DMS53 treated with DMSO at 0.1 percent for 48 hours (cell line): ENCODE data around the gene ADGRB3.

ENCODE experiments used
- DNase-seq: peaks from one replicate; lab custom pipeline; 2025; ENCODE audit not compliant: unreplicated experiment; lab: John Stamatoyannopoulos, UW

ADGRB3 gene

GRCh38 chr6:68634726-68635411 is at the start of gene ADGRB3:
Gene ADGRB3, plus strand, starts transcription at chr6:68635282. Its CDS starts 3,394 bp downstream, at chr6:68638676.
- peak; percentile 89 for DNase-seq

DNA sequence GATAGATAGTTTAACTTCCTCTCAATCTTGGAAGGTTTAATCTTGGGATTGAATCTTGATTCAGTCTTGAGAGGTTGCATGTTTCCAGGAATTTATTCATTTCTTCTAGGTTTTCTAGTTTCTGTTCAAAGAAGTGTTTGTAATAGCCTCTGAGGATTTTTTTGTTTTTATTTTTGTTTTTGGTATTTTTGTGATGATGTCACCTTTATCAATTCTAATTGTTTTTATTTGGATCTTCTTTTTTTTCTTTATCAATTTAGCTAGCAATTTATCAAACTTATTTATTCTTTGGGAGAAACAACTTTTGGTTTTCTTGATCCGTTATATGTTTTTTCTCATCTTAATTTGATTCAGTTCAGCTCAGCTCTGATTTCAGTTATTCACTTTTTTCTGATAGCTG is 41.5 kb upstream of the ADGRB3 start:
- DNase-seq: no peak

DNA sequence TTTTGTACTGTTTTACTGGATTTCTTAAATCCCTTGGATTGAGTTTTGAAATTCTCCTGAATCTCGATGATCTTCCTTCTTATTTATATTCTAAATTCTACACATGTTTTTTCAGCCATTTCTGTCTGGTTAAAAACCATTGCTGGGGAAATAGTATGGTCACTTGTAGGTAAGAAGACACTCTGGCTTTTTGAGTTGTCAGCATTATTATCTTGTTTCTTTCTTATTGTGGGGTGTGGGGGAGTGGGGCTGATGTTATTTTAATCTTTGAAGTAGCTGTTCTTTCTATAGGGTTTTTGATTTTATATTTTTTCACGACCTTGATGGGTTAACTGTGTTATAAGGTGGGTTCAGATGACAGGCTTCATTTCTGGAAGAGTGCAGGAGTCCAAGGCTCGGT is 37.4 kb upstream of the ADGRB3 start:
- DNase-seq: no peak

GRCh38 chr6:68615938-68616337 is 19.1 kb upstream of the ADGRB3 start:
- DNase-seq: no peak

- no peak for DNase-seq
These were observed 9.1 kb upstream of the ADGRB3 start for GRCh38 chr6:68625998-68626397.

GRCh38 chr6:68628161-68628560 is 6.9 kb upstream of the ADGRB3 start:
- DNase-seq: peak; percentile 8

DNA sequence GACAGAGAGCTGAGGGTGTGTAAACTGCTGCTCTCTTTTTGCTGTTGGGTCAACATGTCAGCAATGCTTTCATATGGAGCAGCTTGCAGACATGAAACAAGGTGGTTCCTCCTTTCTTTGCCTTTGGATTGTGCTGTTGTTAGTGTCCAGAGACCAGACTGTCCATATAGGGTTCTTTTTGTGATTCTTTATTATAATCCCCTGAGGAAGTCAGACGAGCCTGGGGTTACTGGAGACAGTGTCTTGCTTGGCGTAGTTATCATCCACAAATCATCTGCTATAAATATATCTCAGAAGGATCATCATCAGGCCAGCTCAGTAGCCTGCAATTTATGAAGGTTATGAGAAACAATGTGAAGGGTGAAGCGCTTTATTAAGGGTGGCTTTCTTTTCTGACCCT is 2.3 kb upstream of the ADGRB3 start:
- DNase-seq: no peak

- DNase-seq: no peak
These were observed 1.7 kb upstream of the ADGRB3 start for GRCh38 chr6:68633281-68633971.

- DNase-seq: peak; percentile 65
These were observed 933 bp upstream of the ADGRB3 start for GRCh38 chr6:68633972-68634725.

- no peak for DNase-seq
These were observed 277 bp downstream of the ADGRB3 start for GRCh38 chr6:68635412-68635705.

GRCh38 chr6:68635706-68636513 is 828 bp downstream of the ADGRB3 start:
- peak; percentile 26 for DNase-seq

- DNase-seq: no peak
These were observed 1.6 kb downstream of the ADGRB3 start for GRCh38 chr6:68636666-68637065.

DNA sequence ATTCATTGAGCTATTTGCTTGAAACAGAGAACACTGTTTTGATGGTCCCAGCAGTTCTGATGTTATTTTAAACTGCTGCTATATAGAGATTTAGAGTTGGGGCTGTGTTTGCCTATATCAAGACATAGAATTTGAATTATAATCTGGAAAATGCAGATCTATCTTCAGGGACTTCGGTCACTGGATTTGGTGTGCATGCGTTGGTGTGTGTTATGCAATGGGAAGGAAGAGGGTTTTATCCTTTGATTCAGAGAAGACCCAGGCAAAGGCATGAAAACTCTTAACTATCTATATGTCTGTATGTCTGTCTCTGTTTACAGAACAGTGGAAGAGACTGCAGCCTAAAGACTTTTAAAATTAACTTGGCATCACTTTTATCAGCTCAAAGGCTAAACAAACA is 2.0 kb downstream of the ADGRB3 start:
- DNase-seq: no peak

- DNase-seq: no peak
These were observed 2.7 kb downstream of the ADGRB3 start for GRCh38 chr6:68637782-68638181.

DNA sequence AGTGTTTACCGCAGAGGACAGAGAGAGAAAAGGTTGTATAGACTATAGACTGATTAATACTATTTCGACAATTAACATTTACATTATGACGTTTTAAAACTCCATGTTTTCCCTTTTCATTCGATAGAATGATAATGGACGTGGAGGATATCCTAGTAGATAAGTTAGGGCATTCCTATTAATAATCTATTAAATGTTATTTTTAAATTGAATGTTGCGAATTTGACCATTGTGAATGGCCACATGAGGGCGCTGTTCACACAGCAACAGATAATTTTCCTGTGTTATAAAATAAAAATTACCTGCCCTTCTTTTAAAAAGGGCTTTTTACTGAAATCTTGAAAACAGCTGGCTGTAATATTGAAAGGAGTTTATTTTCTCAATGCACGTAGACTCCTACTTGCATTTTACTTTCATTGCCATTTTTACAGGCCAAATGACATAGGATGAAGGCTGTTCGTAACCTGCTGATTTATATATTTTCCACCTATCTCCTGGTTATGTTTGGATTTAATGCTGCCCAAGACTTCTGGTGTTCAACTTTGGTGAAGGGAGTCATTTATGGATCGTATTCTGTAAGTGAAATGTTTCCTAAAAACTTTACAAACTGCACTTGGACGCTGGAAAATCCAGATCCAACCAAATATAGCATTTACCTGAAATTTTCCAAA is 3.3 kb downstream of the ADGRB3 start:
- peak; percentile 40 for DNase-seq

DNA sequence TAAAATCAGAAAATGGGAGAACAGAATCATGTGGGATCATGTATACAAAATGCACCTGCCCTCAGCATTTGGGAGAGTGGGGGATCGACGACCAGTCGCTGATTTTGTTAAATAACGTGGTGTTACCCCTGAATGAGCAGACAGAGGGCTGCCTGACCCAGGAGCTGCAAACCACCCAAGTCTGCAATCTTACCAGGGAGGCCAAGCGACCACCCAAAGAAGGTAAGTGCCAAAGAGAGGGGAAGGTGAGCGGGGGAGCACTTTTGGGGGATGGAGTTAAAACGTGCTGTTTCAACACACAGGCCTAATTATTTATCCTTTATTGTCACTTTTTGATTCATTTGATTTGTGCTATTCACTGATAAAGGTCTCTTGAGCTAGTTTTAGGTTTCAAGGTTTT is 4.1 kb downstream of the ADGRB3 start:
- DNase-seq: no peak

DNA sequence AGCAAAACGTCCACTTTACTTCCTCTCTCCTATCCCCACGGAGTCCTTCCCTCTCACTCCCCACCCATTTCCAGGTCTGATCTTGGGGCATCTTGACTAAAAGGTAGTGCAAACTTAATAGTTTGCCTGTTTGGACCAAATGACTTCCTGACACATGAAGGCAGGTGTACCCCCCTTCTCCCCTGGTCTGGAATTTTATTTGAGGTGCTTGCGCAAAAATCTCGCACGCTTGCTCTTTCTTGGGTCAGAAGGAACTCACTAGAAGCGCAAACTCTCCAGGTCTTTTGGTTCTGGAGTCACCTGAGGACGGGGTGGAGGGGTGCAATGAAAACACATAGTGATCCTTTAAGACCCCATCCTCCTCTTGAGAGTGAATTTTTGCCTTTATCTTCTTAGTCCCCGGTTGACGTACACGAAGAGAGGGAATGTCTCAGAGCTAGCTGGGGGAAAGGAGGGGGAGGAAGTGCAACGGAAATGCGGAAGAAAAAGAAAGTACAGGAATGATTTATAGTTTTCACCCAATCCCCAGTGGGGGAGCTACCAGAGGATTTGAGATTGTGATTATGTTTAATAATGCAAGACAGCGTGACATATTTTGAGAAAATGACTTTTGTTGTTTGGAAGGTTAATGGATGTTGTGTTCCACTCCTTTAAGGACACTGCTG is 4.9 kb downstream of the ADGRB3 start:
- DNase-seq: no peak

DNA sequence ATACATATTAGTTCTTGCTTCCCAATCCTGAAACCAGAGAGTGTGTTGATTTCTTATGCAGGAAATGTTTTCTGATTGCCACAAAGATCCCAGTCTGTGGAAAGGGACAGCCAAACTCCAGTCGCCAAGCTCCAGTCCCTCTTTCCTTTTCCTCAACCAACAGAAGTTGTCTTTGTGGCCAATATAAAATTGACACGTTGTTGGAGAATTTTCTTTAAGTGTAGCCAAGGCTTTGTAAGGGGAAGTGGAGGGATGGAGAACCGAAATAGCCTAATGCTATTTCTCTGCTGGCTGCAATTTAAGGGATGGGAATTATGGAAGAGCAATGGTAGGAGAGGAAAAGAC is 5.4 kb downstream of the ADGRB3 start:
- no peak for DNase-seq

- DNase-seq: no peak
These were observed 6.1 kb downstream of the ADGRB3 start for GRCh38 chr6:68641172-68641571.

- DNase-seq: no peak
These were observed 7.0 kb downstream of the ADGRB3 start for GRCh38 chr6:68642081-68642480.
